Body of pancreas (tissue), 4 donors: ENCODE measurements around the gene MORN1. TPM values are rescaled to one million over a fixed set of nuclear protein-coding genes. Genes with fewer than 3 reads are reported as not detected.

ENCODE experiments used
- ATAC-seq: fragments of 150-250 bp; one replicate; pipeline ENCODE4 v1.9.1; 2016
- DNase-seq, 4 donors: peaks; one replicate each; pipeline ENCODE4 v3.0.0-alpha.2; 2019
- H3K27ac ChIP-seq, 4 donors: fragments of 200-600 bp; sonication (generic); 1 replicate in 3 of 4; 2 replicates in 1 of 4; pipeline versions ENCODE4 v1.5.1 to v1.6.1; 2016 to 2019; ENCODE audit warnings: mild to moderate bottlenecking in 1 of 4, mixed read lengths in 1 of 4, moderate library complexity in 1 of 4
- H3K27me3 ChIP-seq, 2 donors: fragments of 200-600 bp; sonication (generic); one replicate each; pipeline ENCODE4 v1.6.0; 2016; ENCODE audit warnings: mild to moderate bottlenecking in 1 of 2
- H3K36me3 ChIP-seq, 2 donors: fragments of 200-600 bp; sonication (generic); replicated peaks in 1 of 2; 2 replicates each; pipeline ENCODE4 v1.5.1; 2016; ENCODE audit warnings: low read depth in 2 of 2; ENCODE audit not compliant: insufficient read depth in 1 of 2
- H3K4me1 ChIP-seq: fragments of 200-600 bp; sonication (generic); one replicate; pipeline ENCODE4 v1.6.0; 2016
- H3K4me3 ChIP-seq, 2 donors: fragments of 200-600 bp; sonication (generic); 1 replicate in 1 of 2; 2 replicates in 1 of 2; pipeline ENCODE4 v1.5.1; 2016 to 2019
- H3K9me3 ChIP-seq, 3 donors: fragments of 200-600 bp; sonication (generic); 1 replicate in 2 of 3; 2 replicates in 1 of 3; pipeline ENCODE4 v1.5.1; 2016
- POLR2A ChIP-seq, 3 donors: fragments of 450-650 bp; IDR thresholded peaks; one replicate each; pipeline ENCODE4 v1.6.1; 2016; ENCODE audit warnings: antibody characterized with exemption in 3 of 3, mild to moderate bottlenecking in 2 of 3
- WGBS, 2 donors: methylation state at CpG; one replicate each; pipeline ENCODE4 v1.1.5; 2017; 5-methylcytosine and 5-hydroxymethylcytosine counted together
- intact Hi-C: fragments of 100-400 bp; cut with DNase I; formaldehyde crosslinking; loops from one replicate; pipeline ENCODE4 v1.15.1; 2023
- total RNA-seq, 2 donors: library from RNA; depleted of rRNA; stranded (reverse); fragments of >200 nt; gene quantifications; one replicate each; pipeline ENCODE4 v1.1.0, GENCODE V29; 2016
- TF ChIP-seq, protein P1 (sequence below), 7 experiments: fragments of 450-650 bp in 4 of 7; fragments of 200-600 bp in 3 of 7; sonication (generic) in 3 of 7; IDR thresholded peaks; one replicate each; pipeline ENCODE4 v1.5.1; 2016 to 2019; ENCODE audit warnings: antibody characterized with exemption in 7 of 7

MORN1 gene
- total RNA-seq, 2 donors from 2014 or later, result 7.0 to 17.8 TPM

DNA sequence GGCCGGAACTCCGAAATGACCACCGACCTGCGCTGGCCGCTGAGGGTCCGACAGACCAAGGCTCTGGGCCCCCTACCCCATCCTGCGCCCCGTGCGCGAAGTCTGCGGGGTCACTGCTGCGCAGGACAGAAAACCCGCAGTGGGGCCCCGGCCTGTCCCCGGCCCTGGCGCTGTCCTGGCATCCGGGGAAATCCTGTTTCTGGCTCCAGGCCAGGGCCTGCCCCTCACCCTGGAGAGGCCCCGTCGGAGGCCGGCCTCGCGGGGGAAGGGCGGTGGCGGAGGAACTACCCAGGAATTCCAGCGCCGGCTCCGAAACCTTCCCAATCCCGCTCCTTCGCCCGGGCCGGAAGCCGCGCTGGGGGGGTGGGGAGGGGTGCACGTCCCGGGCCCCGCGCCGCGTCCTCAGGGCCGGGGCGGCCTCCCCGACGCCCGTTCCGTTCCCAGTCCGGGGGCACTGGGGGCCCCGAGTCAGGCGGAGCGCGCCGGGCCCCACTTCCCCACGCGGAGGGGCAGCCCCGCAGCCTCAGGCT lies 77.0 kb downstream of the MORN1 start:
- peak; percentile 26 for ATAC-seq
- intact Hi-C loops, result no loop called here
- Histone ChIP-seq H3K27ac (peak overlapping the region; percentile 62 to 77 (median 65)), H3K4me3 (peak overlapping the region; percentile 41 to 45), H3K27me3 (no peaks in the 10 kb centered on the region), H3K36me3 (no peaks in the 10 kb centered on the region), H3K9me3 (no peaks in the 10 kb centered on the region), H3K4me1 (peaks cover 27% of the 10 kb centered on the region)
- TF ChIP-seq, protein P1, sequence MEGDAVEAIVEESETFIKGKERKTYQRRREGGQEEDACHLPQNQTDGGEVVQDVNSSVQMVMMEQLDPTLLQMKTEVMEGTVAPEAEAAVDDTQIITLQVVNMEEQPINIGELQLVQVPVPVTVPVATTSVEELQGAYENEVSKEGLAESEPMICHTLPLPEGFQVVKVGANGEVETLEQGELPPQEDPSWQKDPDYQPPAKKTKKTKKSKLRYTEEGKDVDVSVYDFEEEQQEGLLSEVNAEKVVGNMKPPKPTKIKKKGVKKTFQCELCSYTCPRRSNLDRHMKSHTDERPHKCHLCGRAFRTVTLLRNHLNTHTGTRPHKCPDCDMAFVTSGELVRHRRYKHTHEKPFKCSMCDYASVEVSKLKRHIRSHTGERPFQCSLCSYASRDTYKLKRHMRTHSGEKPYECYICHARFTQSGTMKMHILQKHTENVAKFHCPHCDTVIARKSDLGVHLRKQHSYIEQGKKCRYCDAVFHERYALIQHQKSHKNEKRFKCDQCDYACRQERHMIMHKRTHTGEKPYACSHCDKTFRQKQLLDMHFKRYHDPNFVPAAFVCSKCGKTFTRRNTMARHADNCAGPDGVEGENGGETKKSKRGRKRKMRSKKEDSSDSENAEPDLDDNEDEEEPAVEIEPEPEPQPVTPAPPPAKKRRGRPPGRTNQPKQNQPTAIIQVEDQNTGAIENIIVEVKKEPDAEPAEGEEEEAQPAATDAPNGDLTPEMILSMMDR (IDR thresholded peaks at IDR 0.05), result no peak
- no peak for TF ChIP-seq POLR2A (IDR thresholded peaks at IDR 0.05)
- DNase-seq, result peak; percentile 57 to 71 (median 62)
- WGBS, 2 donors, result 11% methylated on average over 23 of the region's 54 CpGs; no CpG with 5 or more reads in 1 of the 2 donors

DNA sequence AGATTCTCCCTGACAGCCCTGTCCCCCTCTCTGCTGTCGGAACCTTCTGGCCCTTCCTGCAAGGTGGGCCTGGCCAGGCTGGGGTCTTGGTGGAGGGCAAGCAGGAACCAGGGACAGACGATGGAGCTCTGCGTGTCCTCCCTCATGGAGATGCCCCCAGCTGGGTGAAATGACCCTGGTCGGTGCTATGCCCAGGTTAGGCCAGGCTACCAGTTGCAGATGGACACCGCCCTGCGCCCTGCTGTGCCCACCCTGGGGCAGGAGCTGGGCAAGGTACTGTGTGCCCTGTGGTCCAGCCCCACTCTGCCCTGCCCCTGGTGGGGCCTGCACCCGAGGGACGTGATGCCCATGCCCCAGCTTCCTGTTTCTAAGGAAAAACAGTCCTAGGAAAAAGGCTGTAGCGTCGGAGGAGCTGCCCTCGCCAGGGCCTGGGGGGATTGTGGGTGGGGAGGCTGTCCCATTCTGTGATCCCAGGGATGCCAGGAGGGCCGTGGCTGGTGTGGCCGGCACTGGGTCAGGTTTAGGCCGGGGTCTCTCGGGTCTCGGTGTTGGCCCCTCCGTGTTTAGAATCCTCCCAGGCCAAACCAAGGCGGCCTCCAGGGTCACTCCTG lies 77.6 kb downstream of the MORN1 start:
- H3K9me3 ChIP-seq, result no peaks in the 10 kb centered on the region
- WGBS, 2 donors, result 66 to 100% methylated on average over 2 to 18 of the region's 18 CpGs
- peaks cover 25% of the 10 kb centered on the region for H3K4me1 ChIP-seq
- H3K27me3 ChIP-seq, result no peaks in the 10 kb centered on the region
- H3K27ac ChIP-seq, result peak overlapping the region in 3 of 4 donors; percentile 62 to 77 (median 65)
- H3K4me3 ChIP-seq, result no peak overlapping the region
- ATAC-seq (no peak), DNase-seq (no peak)
- TF ChIP-seq, protein P1 (IDR thresholded peaks at IDR 0.05), result no peak
- no peak for TF ChIP-seq POLR2A (IDR thresholded peaks at IDR 0.05)
- H3K36me3 ChIP-seq, result no peaks in the 10 kb centered on the region
- intact Hi-C loops, result no loop called here

DNA sequence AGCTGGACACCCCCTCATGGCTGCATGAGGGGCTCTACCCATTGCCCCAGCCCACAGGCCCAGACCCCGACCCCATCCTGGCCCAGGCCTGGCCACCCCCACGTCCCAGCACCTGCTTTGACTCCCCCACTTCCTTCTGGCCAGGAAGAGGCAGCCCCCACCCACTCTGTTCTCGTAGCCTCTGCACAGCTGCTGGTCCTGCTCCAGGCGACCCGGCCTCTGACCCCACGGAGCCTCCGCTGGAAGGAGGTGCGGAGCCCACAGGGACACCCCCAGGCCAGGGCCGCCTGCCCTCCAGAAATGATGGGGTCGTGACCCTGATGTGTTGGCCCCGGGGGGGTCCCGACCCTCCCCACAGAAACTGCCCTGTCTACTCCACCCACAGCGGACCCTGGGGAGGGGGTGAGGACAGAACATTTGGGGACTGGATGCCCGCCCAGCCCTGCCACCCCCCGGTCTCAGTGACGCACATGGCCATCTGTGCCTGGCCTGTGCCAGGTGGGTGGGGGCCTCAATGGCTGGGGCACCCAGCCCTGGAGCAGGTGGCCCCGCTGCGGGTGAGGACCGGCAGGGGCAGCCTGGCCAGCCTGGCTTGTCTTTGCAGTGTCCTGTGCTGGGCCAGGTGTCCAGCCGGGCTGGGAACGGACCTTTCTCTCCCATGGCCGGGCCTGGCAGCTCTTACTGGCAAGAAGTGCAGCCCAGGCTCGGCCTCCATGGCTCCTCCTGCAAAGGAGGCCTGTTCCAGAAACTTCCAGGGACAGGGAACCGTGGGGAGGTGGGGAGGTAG lies 78.6 kb downstream of the MORN1 start:
- Histone ChIP-seq H3K4me1 (peaks cover 20% of the 10 kb centered on the region), H3K9me3 (no peaks in the 10 kb centered on the region), H3K36me3 (peaks cover 3 to 5% of the 10 kb centered on the region in 2 donors), H3K27ac (peak overlapping the region in 3 of 4 donors; percentile 62 to 77 (median 65)), H3K4me3 (no peak overlapping the region), H3K27me3 (no peaks in the 10 kb centered on the region)
- DNase-seq (peak in 1 of 4 donors; percentile 32), ATAC-seq (no peak)
- TF ChIP-seq, protein P1 (IDR thresholded peaks at IDR 0.05), result no peak
- no peak for TF ChIP-seq POLR2A (IDR thresholded peaks at IDR 0.05)
- intact Hi-C loops, result no loop called here
- 65% methylated on average over 2 to 20 of the region's 24 CpGs for WGBS, 2 donors

DNA sequence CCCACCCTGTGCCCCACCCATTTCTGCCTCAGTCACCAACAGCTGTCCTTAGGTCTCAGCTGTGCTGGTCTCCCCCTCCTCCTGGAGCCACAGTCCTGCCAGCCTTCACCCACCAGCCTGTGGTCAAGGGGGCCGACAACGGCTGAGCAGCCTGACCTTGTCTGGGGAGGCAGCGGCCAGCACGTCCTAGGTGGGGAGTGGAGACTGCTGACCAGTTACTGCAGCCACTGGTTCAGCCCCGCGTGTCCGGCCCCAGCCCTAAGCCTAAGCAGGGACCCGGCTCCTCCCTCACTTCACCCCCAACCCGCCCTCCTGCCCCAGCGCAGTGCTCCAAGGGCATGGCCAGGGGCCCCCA lies 79.2 kb downstream of the MORN1 start:
- Histone ChIP-seq H3K4me1 (peaks cover 20% of the 10 kb centered on the region), H3K27me3 (no peaks in the 10 kb centered on the region), H3K9me3 (no peaks in the 10 kb centered on the region), H3K27ac (peak overlapping the region in 1 of 4 donors; percentile 62), H3K4me3 (no peak overlapping the region), H3K36me3 (peaks cover 4 to 10% of the 10 kb centered on the region in 2 donors)
- 85 to 100% methylated on average over 1 to 10 of the region's 10 CpGs for WGBS, 2 donors
- DNase-seq, result no peak
- intact Hi-C loops, result no loop called here
- ATAC-seq, result no peak
- TF ChIP-seq, protein P1 (IDR thresholded peaks at IDR 0.05), result no peak
- no peak for TF ChIP-seq POLR2A (IDR thresholded peaks at IDR 0.05)
